ENCODE data around the gene NF2. TPM values are rescaled to one million over a fixed set of nuclear protein-coding genes. Genes with fewer than 3 reads are reported as not detected.

NF2 gene
- total and polyA plus RNA-seq, 10 of the 15 experiments (the other 5 are each of a cell fraction or from before 2014, with no cell fraction given): 2.2 to 49.8 (median 22.5) TPM

DNA sequence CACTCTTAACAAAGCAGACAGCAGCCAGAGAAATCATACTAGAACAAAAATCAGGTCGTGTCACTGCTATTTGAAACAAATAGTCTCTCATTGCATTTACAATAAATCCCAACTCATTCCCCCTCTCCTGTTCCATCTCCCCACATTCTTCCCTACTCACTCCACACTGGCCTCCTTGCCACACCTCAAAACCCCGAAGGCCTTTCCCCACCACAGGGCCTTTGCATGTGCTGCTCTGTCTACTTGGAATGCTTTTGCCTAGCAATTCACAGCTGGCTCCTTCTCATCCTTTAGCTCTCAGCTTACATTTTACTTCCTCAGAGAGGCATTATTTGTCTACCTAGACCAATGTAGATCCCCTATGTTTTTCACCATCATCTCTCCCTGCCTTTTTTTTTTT, 43.6 kb upstream of the NF2 start:
- Histone ChIP-seq H4K20me1 (ENCODE audit: control insufficient read depth, insufficient read depth) (no peaks in the 10 kb centered on the region), H3K4me1 (ENCODE audit: control insufficient read depth, insufficient read depth, low read length) (no peaks in the 10 kb centered on the region), H3K27me3 (replicated peaks in 1 of 2; ENCODE audit: control insufficient read depth in 2 of 2, insufficient read depth in 2 of 2, low read length in 1 of 2) (no peaks in the 10 kb centered on the region), H3K4me3 (no peak overlapping the region), H2AFZ (ENCODE audit: control insufficient read depth, low read depth, low read length) (no peak overlapping the region), H3K36me3 (ENCODE audit: control insufficient read depth in 2 of 2, insufficient read depth in 2 of 2, low read length in 1 of 2) (peaks cover 0 to 5% of the 10 kb centered on the region in 2 experiments; a peak in 1 of 4 replicates), H3K9me3 (replicated peaks; ENCODE audit: control insufficient read depth, insufficient read depth, low read length) (no peaks in the 10 kb centered on the region), H3K79me2 (ENCODE audit: control insufficient read depth, insufficient read depth, low read length) (no peaks in the 10 kb centered on the region), H3K27ac (ENCODE audit: control insufficient read depth, insufficient read depth) (no peak overlapping the region), H3K4me2 (ENCODE audit: control insufficient read depth, insufficient read depth) (no peak overlapping the region), H3K9ac (ENCODE audit: control insufficient read depth, insufficient read depth, low read length) (no peak overlapping the region)
- no TSS peak for BruUV-seq (replicated peaks)
- in situ Hi-C loops (cut with MboI) (loop anchor here (5.0 kb wide), 1 partner anchor 47 kb away; no protein-coding TSS in a partner anchor), intact Hi-C loops (cut with micrococcal nuclease; ENCODE audit: unreplicated experiment) (loop anchor here (10.0 kb wide), 1 partner anchor 145 kb away; no protein-coding TSS in a partner anchor)
- POLR2A ChIA-PET: no interaction called here
- CTCF ChIA-PET: interaction anchor here (0.6 kb wide), 1 partner anchor 236 kb away, joined by 3 read pairs; no protein-coding TSS in a partner anchor
- FAIRE-seq (no peak), DNase-seq (ENCODE audit: low read depth, low spot score) (no peak), ATAC-seq (no peak)
- SMC1A ChIA-PET (ENCODE audit: uncharacterized antibody, unreplicated experiment): no interaction called here
- RAD21 ChIA-PET (ENCODE audit: unreplicated experiment): no interaction called here
- 88% methylated on average over 2 of the region's 2 CpGs for WGBS (ENCODE audit: insufficient coverage, insufficient replicate concordance, low lambda C conversion rate, missing lambda C conversion rate)
- TF ChIP-seq NKRF (conservative IDR thresholded peaks at IDR 0.05): no peak
- TF ChIP-seq KLF5 (IDR thresholded peaks at IDR 0.05; ENCODE audit: partially characterized antibody): no peak
- TF ChIP-seq NFIC (IDR thresholded peaks at IDR 0.05; ENCODE audit: low read depth, low read length): no peak
- no peak for TF ChIP-seq IKZF1 (conservative IDR thresholded peaks at IDR 0.05)
- TF ChIP-seq RFX5 (IDR thresholded peaks at IDR 0.05; ENCODE audit: low read depth, low read length): no peak
- no peak for TF ChIP-seq ZBTB40 (IDR thresholded peaks at IDR 0.05; ENCODE audit: borderline replicate concordance)
- no peak for TF ChIP-seq MYC (IDR thresholded peaks at IDR 0.05; ENCODE audit: insufficient read depth, insufficient read length, insufficient replicate concordance, low read length, severe bottlenecking)
- TF ChIP-seq MYB (IDR thresholded peaks at IDR 0.05; ENCODE audit: borderline replicate concordance, low read depth, low read length): no peak
- TF ChIP-seq, protein P1, sequence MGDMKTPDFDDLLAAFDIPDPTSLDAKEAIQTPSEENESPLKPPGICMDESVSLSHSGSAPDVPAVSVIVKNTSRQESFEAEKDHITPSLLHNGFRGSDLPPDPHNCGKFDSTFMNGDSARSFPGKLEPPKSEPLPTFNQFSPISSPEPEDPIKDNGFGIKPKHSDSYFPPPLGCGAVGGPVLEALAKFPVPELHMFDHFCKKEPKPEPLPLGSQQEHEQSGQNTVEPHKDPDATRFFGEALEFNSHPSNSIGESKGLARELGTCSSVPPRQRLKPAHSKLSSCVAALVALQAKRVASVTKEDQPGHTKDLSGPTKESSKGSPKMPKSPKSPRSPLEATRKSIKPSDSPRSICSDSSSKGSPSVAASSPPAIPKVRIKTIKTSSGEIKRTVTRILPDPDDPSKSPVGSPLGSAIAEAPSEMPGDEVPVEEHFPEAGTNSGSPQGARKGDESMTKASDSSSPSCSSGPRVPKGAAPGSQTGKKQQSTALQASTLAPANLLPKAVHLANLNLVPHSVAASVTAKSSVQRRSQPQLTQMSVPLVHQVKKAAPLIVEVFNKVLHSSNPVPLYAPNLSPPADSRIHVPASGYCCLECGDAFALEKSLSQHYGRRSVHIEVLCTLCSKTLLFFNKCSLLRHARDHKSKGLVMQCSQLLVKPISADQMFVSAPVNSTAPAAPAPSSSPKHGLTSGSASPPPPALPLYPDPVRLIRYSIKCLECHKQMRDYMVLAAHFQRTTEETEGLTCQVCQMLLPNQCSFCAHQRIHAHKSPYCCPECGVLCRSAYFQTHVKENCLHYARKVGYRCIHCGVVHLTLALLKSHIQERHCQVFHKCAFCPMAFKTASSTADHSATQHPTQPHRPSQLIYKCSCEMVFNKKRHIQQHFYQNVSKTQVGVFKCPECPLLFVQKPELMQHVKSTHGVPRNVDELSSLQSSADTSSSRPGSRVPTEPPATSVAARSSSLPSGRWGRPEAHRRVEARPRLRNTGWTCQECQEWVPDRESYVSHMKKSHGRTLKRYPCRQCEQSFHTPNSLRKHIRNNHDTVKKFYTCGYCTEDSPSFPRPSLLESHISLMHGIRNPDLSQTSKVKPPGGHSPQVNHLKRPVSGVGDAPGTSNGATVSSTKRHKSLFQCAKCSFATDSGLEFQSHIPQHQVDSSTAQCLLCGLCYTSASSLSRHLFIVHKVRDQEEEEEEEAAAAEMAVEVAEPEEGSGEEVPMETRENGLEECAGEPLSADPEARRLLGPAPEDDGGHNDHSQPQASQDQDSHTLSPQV (IDR thresholded peaks at IDR 0.05): no peak
- no peak for TF ChIP-seq FOS (IDR thresholded peaks at IDR 0.05; ENCODE audit: borderline replicate concordance, extremely low read depth, insufficient read length)
- no peak for TF ChIP-seq ATF2 (IDR thresholded peaks at IDR 0.05; ENCODE audit: low read length)
- no peak for TF ChIP-seq DPF2 (IDR thresholded peaks at IDR 0.05)
- no peak for TF ChIP-seq NFXL1 (IDR thresholded peaks at IDR 0.05; ENCODE audit: borderline replicate concordance)

Measured in GM12878 (cell line).